SU-DHL-6 (cell line): Measurements from ENCODE around the gene SLC39A11.

Experiments used
- H2AFZ ChIP-seq: fragments of 200-600 bp; sonication (generic); 2 replicates; pipeline ENCODE4 v1.6.1; 2014; ENCODE audit warnings: low read depth, mild to moderate bottlenecking, moderate library complexity, mixed read lengths, antibody characterized with exemption, low read length; ENCODE audit not compliant: severe bottlenecking
- H3F3A ChIP-seq: fragments of 200-600 bp; shearing (Covaris generic); 2 replicates; pipeline ENCODE4 v1.6.0; 2016; ENCODE audit warnings: antibody characterized with exemption, mild to moderate bottlenecking; ENCODE audit not compliant: insufficient read depth
- H3K27ac ChIP-seq: fragments of 200-600 bp; sonication (generic); 2 replicates; pipeline ENCODE4 v1.5.1; 2016; ENCODE audit warnings: low read depth, mild to moderate bottlenecking, low read length, moderate library complexity, mixed read lengths
- H3K27me3 ChIP-seq: fragments of 200-600 bp; sonication (generic), shearing (Covaris generic); 2 replicates; pipeline ENCODE4 v1.6.0; 2014; ENCODE audit warnings: mild to moderate bottlenecking, low read length
- H3K36me3 ChIP-seq: fragments of 200-600 bp; sonication (generic); 2 replicates; pipeline ENCODE4 v1.6.1; 2014; ENCODE audit warnings: mild to moderate bottlenecking, low read length, mixed read lengths
- H3K4me2 ChIP-seq: fragments of 300-600, 200-600 bp; shearing (Covaris generic), sonication (generic); 2 replicates; pipeline ENCODE4 v1.6.0; 2014; ENCODE audit warnings: low read length, low read depth, mild to moderate bottlenecking; ENCODE audit not compliant: poor library complexity, severe bottlenecking
- H3K4me3 ChIP-seq: fragments of 200-600 bp; sonication (generic); 2 replicates; pipeline ENCODE4 v1.5.1; 2014; ENCODE audit warnings: antibody characterized with exemption, low read length, mild to moderate bottlenecking, mixed read lengths; ENCODE audit not compliant: insufficient read depth, poor library complexity, severe bottlenecking
- H3K79me2 ChIP-seq: fragments of 200-600 bp; sonication (generic); 2 replicates; pipeline ENCODE4 v1.6.1; 2014; ENCODE audit warnings: mild to moderate bottlenecking, low read length, moderate library complexity; ENCODE audit not compliant: insufficient read depth
- H3K9ac ChIP-seq: fragments of 200-600 bp; sonication (generic); 2 replicates; pipeline ENCODE4 v1.7.0; 2014; ENCODE audit warnings: mild to moderate bottlenecking, low read length
- H3K9me2 ChIP-seq: fragments of 200-600 bp; sonication (generic); replicated peaks from 2 replicates; pipeline ENCODE4 v1.6.1; 2014; ENCODE audit warnings: low read length; ENCODE audit not compliant: insufficient read depth
- H3K9me3 ChIP-seq: fragments of 200-600 bp; sonication (generic); 2 replicates; pipeline ENCODE4 v1.6.1; 2014; ENCODE audit warnings: low read length, mixed read lengths; ENCODE audit not compliant: insufficient read depth
- H4K20me1 ChIP-seq: fragments of 200-600 bp; sonication (generic); 2 replicates; pipeline ENCODE4 v1.6.1; 2014; ENCODE audit warnings: low read depth, mild to moderate bottlenecking, antibody characterized with exemption, low read length, moderate library complexity, mixed read lengths
- CTCF ChIP-seq: fragments of 200-600 bp; sonication (generic); IDR thresholded peaks from one replicate; pipeline ENCODE4 v1.5.1; 2017; ENCODE audit warnings: antibody characterized with exemption, mild to moderate bottlenecking, low read length, moderate library complexity; ENCODE audit not compliant: insufficient read depth, poor library complexity, severe bottlenecking
- EZH2phosphoT487 ChIP-seq: fragments of 200-600 bp; sonication (generic), shearing (Covaris generic); conservative IDR thresholded peaks from 2 replicates; pipeline ENCODE4 v1.6.1; 2018; ENCODE audit warnings: mild to moderate bottlenecking, antibody characterized with exemption, low read length, moderate library complexity, mixed read lengths

SLC39A11 gene

GRCh38 chr17:72732893-72733618, 359.4 kb downstream of the SLC39A11 start:
- no peak overlapping the region for H3K9ac ChIP-seq
- no peak overlapping the region for H3K4me3 ChIP-seq
- H3K27me3 ChIP-seq, result no peaks in the 10 kb centered on the region
- H4K20me1 ChIP-seq, result no peaks in the 10 kb centered on the region
- no peaks in the 10 kb centered on the region for H3F3A ChIP-seq
- no peak overlapping the region for H2AFZ ChIP-seq
- no peaks in the 10 kb centered on the region for H3K9me3 ChIP-seq
- no peaks in the 10 kb centered on the region for H3K9me2 ChIP-seq
- no peaks in the 10 kb centered on the region for H3K79me2 ChIP-seq
- H3K36me3 ChIP-seq, result no peaks in the 10 kb centered on the region
- H3K27ac ChIP-seq, result no peak overlapping the region
- H3K4me2 ChIP-seq, result no peak overlapping the region
- TF ChIP-seq EZH2phosphoT487, result no peak
- no peak for TF ChIP-seq CTCF

GRCh38 chr17:72730077-72730476, 362.4 kb downstream of the SLC39A11 start:
- Histone ChIP-seq H4K20me1 (no peaks in the 10 kb centered on the region), H3K9ac (no peak overlapping the region), H3K9me3 (no peaks in the 10 kb centered on the region), H3F3A (peaks cover 5% of the 10 kb centered on the region; the same call in 1 of the 2 replicates), H3K4me3 (no peak overlapping the region), H3K27ac (no peak overlapping the region), H3K4me2 (no peak overlapping the region), H2AFZ (no peak overlapping the region), H3K27me3 (no peaks in the 10 kb centered on the region), H3K9me2 (no peaks in the 10 kb centered on the region), H3K36me3 (no peaks in the 10 kb centered on the region), H3K79me2 (no peaks in the 10 kb centered on the region)
- TF ChIP-seq EZH2phosphoT487 (no peak), CTCF (no peak)

- no peaks in the 10 kb centered on the region for H3K36me3 ChIP-seq
- H3K9me3 ChIP-seq, result no peaks in the 10 kb centered on the region
- peak overlapping the region; percentile 81 for H3K27ac ChIP-seq
- no peak overlapping the region for H3K4me3 ChIP-seq
- H3K4me2 ChIP-seq, result peak overlapping the region; percentile 51
- H3K9me2 ChIP-seq, result no peaks in the 10 kb centered on the region
- H4K20me1 ChIP-seq, result no peaks in the 10 kb centered on the region
- no peak for TF ChIP-seq EZH2phosphoT487
- TF ChIP-seq CTCF, result no peak
- no peaks in the 10 kb centered on the region for H3K79me2 ChIP-seq
- peak overlapping the region; percentile 50 for H3K9ac ChIP-seq
- no peaks in the 10 kb centered on the region for H3K27me3 ChIP-seq
- peak overlapping the region; percentile 62 for H2AFZ ChIP-seq
- peaks cover 5% of the 10 kb centered on the region; the same call in 1 of the 2 replicates for H3F3A ChIP-seq
Measured at GRCh38 chr17:72726936-72727335, 365.6 kb downstream of the SLC39A11 start.
